Body of pancreas (tissue), 4 donors: ENCODE data around the gene SLC22A17.

Source experiments
- CTCF ChIP-seq, 7 experiments: fragments of 450-650 bp in 4 of 7; fragments of 200-600 bp in 3 of 7; sonication (generic) in 3 of 7; IDR thresholded peaks; one replicate each; pipeline ENCODE4 v1.5.1; 2016 to 2019; ENCODE audit warnings: antibody characterized with exemption in 7 of 7
- POLR2A ChIP-seq, 3 donors: fragments of 450-650 bp; IDR thresholded peaks; one replicate each; pipeline ENCODE4 v1.6.1; 2016; ENCODE audit warnings: antibody characterized with exemption in 3 of 3, mild to moderate bottlenecking in 2 of 3

GRCh38 chr14:23376482-23377197 is 24.0 kb upstream of the SLC22A17 start, which contains the start of gene CMTM5:
- TF ChIP-seq CTCF (IDR thresholded peaks at IDR 0.05) = no peak
- TF ChIP-seq POLR2A (IDR thresholded peaks at IDR 0.05) = no peak
